Stimulated activated CD4-positive, alpha-beta T cell treated with anti-CD3 and anti-CD28 coated beads, Interleukin-15, amount 100 ng/mL, for 1 hour (primary cell): Measurements from ENCODE around the gene ERC1.

ENCODE experiments used
- DNase-seq, 2 donors: peaks; one replicate each; pipeline ENCODE4 v3.0.0-alpha.2; 2020; ENCODE audit warnings: low read depth in 1 of 2, low spot score in 1 of 2

ERC1 gene

GRCh38 chr12:1380171-1380851 is 389.3 kb downstream of the ERC1 start:
- DNase-seq = no peak

GRCh38 chr12:1382151-1382550 is 391.1 kb downstream of the ERC1 start:
- DNase-seq = no peak

- DNase-seq = no peak
Observed at GRCh38 chr12:1382826-1383225, 391.8 kb downstream of the ERC1 start.

GRCh38 chr12:1383758-1384157 is 392.7 kb downstream of the ERC1 start:
- no peak for DNase-seq

- DNase-seq = no peak
Observed at GRCh38 chr12:1384910-1385309, 393.9 kb downstream of the ERC1 start.

- DNase-seq = no peak
Observed at GRCh38 chr12:1391722-1392121, 400.7 kb downstream of the ERC1 start.

- DNase-seq = no peak
Observed at GRCh38 chr12:1395421-1395955, 404.5 kb downstream of the ERC1 start.

- no peak for DNase-seq
Observed at GRCh38 chr12:1398673-1399072, 407.6 kb downstream of the ERC1 start.

GRCh38 chr12:1401891-1402290 is 410.9 kb downstream of the ERC1 start:
- no peak for DNase-seq

GRCh38 chr12:1403417-1403816 is 412.4 kb downstream of the ERC1 start:
- no peak for DNase-seq

- no peak for DNase-seq
Observed at GRCh38 chr12:1405619-1406018, 414.6 kb downstream of the ERC1 start.

- DNase-seq = no peak
Observed at GRCh38 chr12:1410794-1411193, 419.8 kb downstream of the ERC1 start.

GRCh38 chr12:1413930-1414329 is 422.9 kb downstream of the ERC1 start:
- no peak for DNase-seq

GRCh38 chr12:1418144-1418543 is 427.1 kb downstream of the ERC1 start:
- no peak for DNase-seq

GRCh38 chr12:1419849-1420371 is 428.9 kb downstream of the ERC1 start:
- DNase-seq = no peak

GRCh38 chr12:1421091-1421846 is 430.2 kb downstream of the ERC1 start:
- DNase-seq = no peak

GRCh38 chr12:1422604-1423315 is 431.7 kb downstream of the ERC1 start:
- no peak for DNase-seq

- no peak for DNase-seq
Observed at GRCh38 chr12:1424674-1425395, 433.8 kb downstream of the ERC1 start.

GRCh38 chr12:1425396-1425729 is 434.3 kb downstream of the ERC1 start:
- DNase-seq = no peak

- no peak for DNase-seq
Observed at GRCh38 chr12:1428671-1429070, 437.6 kb downstream of the ERC1 start.

GRCh38 chr12:1429980-1430379 is 439.0 kb downstream of the ERC1 start:
- no peak for DNase-seq
